Measurements from ENCODE around the gene C11orf21.
"Not testable (repeated sequence)": the region's sequence is repeated elsewhere in the genome, so short reads cannot be mapped to it uniquely, and the experiment has no call there.

C11orf21 gene
- 2.1 to 64.2 (median 25.7) reads per million in 18 experiments for total RNA-seq

DNA sequence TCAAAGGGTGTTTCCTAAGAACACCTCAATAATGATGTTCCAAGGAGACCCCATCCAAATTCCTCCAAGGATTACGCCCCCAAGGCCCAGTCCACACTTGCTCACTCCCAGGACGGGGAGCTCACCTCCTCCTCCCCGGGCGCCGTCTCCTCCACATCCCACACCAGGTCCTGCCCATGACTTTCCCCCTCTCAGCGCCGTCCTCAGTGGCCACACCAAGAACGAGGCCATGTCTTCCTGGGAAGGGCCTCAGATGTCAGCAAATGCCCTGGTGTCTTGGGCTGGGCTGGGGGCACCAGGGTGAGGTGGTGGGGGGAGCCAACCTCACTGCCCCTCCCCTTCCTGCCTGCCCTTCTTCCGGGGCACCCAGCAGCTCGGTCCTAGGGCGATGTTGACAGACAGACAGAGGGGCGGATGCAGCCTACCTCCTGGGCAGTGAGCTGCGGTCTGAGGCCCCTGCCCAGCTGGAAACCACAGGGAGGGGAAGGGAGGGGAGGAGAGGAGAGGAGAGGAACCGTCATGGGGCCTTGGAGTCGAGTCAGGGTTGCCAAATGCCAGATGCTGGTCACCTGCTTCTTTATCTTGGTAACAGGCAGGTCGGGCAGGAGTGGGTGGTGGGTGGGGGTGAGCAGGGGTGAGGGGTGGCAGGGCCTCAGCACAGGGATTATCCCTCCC is at the start of gene C11orf21, which contains the start of gene TSPAN32:
Gene C11orf21 (minus strand): TSS at position 288 of the 675 bp plus-strand sequence. CDS start 110 bp downstream, at position 178.
Gene TSPAN32 (plus strand): TSS at position 383 of the 675 bp plus-strand sequence. CDS start 137 bp downstream, at position 520.
- peak; percentile 92 to 93 for DNase-seq

DNA sequence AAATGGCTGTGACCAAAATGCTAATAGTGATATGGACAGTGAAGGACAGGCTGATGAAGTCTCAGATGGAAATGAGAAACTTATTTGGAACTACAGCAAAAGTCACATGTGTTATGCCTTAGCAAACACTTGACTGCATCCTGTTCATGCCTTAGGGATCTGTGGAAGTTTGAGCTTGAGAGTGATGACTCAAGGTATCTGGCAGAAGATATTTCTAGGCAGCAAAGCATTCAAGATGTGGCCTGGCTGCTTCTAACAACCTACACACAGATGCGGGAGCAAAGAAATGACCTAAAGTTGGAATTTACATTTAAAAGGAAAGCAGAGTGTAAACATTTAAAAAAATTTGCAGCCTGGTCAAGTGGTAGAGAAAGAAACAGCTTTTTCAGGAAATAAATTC is 47.3 kb upstream of the C11orf21 start:
- no peak for DNase-seq

DNA sequence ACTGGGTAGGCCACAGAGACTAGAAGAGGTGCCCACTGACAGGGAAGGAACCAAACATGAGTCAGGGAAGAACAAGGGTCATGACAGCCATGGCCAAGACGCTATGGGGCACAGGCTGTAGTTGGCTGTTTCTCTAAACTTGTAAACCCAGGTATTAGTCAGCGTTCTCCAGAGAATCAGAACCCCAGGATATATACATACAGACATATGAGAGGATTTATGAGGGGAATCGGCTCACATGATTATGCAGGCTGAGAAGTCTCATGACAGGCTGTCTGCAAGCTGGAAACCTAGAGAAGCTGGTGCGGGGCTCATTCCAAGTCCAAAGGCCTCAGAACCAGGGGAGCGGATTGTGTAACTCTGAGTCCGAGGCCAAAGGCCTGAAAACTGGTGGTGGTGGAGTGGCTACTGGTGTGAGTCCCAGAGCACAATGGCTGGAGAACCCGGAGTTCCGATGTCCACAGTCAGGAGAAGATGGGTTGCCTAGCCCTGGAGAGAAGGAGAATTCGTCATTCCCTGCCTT is 45.7 kb upstream of the C11orf21 start:
- DNase-seq = no peak

DNA sequence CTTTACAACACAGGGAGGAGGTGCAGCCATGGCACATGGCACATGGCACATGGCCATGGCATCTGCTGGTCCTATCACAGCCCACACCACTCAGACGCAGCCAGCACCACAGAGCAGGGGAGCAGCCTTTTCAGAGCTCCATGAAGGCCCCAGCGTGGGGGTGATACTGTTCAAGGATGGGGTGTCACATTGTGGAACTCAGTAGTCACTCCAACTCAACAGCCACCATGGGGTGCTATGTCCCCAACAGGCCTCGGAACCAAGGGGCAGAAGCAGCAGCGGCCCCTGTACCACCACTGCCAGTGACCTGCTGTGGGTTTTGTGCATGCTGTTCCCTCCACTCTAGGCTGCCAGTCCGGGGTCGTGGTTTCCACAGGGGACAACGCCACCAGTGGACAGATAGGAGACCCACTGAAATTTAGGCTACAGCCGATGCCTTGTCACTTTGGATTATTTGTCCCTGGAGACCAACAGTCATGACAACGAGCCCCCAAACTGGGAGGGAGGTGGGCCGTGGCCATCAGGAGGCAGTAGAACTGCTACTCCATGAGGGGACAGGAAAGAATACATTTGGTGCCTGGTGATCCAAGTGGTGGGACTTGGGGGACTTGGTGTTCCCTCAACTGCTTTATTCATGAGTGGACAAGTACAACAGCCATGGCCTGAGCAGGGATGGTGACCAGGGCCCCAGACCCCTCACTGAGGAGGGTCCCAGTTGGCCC is 45.0 kb upstream of the C11orf21 start:
- DNase-seq = no peak

DNA sequence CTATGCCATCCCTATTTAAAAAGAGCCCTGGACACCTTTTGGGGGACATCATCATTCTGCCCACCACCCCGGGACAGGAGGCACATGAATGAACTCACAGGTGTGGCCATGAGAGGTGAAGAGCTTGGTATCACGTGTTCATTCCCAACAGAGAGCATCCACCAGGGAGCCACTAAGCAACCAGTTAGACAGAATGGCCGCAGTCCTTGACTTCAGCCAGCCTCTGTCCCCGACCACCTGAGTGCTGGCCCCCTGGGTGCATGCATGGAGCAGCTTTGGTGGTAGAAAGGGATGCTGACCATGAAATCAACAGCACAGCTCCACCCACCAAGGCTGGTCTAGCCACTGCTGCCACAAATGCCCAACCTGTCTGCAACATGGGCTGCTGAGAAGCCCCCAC is 44.3 kb upstream of the C11orf21 start:
- DNase-seq = no peak

DNA sequence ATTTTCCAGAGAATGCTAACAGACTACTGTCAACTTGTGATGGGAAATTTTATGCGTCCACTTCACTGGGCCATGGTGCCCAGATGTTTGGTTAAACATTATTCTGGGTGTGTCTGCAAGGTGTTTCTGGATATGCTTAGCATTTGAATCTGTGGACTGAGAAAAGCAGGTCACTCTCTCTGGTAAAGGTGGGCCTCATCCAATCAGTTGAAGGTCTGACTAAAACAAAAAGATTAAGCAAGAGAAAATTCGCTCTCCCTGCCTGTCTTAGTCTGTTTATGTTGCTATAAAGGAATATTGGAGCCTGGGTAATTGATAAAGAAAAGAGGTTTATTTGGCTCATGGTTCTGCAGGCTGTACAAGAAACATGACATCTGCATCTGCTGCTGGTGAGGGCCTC is 43.3 kb upstream of the C11orf21 start:
- no peak for DNase-seq

DNA sequence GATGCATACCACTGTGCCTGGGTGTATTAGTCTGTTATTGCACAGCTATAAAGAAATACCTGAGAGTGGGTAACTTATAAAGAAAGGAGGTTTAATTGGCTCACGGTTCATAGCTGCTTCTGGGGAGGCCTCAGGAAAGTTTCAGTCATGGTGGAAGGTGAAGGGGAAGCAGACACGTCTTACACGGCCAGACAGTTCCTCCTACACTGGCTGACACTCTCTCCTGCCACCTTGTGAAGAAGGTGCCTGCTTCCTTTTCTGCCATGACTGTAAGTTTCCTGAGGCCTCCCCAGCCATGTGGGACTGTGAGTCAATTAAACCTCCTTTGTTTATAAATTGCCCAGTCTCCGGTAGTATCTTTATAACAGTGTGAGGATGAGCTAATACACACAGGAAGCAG is 41.8 kb upstream of the C11orf21 start:
- DNase-seq = no peak

DNA sequence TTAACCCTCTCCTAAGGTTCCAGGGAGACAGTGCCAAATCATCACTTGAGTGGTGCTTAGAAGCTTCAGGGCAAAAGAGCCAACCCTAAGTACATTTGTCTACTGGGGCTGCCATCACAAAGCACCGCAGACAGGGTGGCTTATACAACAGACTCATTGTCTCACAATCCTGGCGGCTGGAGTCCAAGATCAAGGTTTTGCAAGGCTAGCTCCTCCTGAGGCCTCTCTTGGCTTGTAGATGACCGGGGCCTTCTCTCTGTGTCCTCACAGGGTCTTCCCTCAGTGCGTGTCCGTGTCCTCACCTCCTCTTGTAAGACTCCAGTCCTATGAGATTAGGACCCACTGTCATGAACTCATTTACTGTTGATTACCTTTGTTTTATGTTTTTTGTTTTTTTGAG is 41.3 kb upstream of the C11orf21 start:
- no peak for DNase-seq

DNA sequence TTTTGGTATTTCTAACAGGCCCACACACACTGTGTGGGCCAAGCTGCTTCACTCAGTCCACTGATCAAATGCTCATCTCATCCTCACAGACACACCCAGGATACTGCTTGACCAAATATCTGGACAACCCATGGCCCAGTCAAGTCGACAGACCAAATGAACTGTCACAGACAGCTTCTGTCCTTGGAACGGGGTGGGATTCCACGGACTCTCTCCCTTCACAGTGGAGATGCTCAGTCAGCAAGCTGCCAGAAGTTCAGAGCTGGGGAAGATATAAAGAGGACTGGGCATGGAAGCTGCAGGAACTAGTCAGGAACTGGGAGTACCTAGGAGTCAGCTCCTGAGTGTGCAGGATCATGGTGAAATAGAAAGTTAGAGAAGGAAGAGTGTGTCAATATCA is 40.8 kb upstream of the C11orf21 start:
- DNase-seq = no peak

DNA sequence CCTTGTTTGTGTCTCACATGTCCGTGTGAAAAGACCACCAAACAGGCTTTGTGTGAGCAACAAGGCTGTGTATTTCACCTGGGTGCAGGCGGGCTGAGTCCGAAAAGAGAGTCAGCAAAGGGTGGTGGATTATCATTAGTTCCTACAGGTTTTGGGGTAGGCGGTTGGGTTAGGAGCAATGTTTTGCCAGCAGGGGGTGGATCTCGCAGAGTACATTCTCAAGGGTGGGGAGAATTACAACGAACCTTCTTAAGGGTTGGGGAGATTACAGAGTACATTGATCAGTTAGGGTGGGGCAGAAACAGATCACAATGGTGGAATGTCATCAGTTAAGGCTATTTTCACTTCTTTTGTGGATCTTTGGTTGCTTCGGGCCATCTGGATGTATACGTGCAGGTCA is 37.0 kb upstream of the C11orf21 start:
- not testable (repeated sequence) for DNase-seq

DNA sequence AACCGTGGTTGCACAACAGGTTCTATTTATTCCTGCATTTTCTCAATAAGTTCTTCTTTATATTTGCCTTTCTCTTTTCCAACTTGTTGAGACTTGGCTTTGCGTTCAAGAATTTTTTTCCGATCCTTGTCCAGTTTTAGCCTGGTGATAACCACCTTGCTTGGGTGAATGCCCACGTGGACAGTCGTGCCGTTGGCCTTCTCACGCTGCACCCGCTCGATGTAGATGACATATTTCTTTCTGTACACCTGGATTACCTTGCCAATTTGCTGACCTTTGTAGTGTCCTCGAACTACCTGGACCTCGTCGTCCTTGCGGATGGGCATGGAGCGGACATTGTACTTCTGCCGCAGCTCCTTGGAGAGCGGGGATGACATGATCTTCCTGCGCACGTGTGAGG is 33.6 kb upstream of the C11orf21 start:
- DNase-seq = not testable (repeated sequence)

DNA sequence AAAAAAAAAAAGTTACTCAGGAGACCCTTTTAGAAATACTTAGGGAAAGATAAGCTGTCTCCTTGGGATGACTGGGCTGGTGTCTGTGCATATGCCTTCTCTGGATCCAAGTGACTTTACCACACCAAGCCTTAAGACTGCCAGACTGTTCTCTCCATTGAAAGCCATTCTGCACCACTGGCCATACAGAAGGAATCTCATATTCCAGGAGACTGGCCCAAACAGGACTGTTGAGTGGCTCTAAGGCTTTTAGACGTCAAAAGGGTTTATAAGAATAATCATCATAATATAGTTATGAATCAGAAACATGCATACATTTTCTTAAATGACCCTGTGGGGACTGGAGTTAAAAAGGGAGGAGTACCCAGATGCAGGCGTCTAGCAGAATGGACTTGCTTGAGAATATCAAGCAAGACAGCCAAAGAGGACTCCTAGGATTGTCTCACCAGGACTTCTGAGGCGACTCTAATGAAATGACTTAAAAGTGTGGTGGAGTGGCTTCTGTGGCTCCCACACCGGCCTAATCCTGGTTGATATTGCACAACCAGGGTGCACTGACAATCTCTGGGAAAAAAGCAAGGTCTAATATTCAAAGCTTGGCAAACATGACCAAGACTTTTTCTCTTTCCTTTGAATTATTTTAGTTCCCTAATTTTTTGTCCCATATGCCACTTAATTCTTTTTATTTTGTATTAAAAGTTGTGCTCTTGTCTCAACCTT is 31.9 kb upstream of the C11orf21 start:
- DNase-seq = not testable (repeated sequence)

DNA sequence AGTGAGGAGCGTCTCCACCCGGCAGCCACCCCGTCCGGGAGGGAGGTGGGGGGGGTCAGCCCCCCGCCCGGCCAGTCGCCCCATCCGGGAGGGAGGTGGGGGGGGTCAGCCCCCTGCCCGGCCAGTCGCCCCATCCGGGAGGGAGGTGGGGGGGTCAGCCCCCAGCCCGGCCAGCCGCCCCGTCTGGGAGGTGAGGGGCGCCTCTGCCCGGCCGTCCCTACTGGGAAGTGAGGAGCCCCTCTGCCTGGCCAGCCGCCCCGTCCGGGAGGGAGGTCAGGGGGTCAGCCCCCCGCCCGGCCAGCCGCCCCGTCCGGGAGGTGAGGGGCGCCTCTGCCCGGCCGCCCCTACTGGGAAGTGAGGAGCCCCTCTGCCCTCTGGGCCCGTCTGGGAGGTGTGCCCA is 30.9 kb upstream of the C11orf21 start:
- DNase-seq = not testable (repeated sequence)

DNA sequence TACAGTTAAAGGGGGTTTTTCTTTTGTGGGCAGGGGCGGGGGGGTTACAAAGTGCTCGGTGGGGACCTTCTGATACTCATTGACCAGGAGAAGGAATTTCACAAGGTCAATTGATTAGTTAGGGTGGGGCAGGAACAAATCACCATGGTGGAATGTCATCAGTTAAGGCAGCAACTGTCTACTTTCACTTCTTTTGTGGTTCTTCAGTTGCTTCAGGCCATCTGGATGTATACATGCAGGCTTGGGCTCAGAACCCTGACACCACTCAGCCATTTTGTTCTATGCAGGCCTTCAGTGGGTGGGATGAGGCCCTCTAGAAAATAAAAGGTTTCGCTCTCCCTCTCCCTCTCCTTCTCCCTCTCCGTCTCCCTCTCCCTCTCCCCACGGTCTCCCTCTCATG is 29.7 kb upstream of the C11orf21 start:
- no peak for DNase-seq

DNA sequence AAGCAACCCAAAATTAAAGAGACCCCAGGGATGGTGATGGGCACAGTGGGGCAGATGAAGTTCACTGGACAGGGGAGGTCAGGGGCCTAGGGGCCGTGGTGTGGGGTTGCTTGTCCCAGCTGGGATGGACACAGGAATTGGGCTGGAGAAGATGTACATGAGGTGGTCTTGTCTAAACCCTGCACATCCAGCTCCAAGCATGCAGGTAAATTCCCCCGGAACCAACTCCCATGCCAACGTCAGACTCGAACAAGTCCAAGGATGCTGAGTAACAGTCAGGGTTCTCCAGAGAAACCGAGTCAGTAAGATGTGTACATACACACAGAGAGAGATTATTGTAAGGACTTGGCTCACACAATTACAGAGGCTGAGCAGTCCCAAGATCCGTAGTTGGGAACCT is 29.0 kb upstream of the C11orf21 start:
- no peak for DNase-seq

DNA sequence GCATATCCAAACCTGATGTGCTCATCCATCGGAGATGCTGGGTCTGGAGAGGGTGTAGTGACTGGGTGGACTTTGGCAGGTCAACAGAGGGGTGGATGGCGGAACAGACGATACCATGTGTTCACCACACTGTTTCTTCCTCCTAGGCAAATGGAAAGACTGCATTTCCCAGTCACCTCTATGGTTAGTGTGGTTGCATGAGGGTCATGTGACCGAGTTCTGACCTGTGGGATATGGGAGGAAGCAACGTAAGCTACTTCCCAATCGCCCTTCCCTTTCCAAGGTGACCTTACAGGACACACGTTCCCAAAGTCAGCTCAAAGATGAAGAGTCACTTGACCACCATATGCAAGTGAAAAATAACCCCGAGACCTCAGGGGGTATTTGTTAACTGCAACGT is 27.8 kb upstream of the C11orf21 start:
- DNase-seq = no peak

DNA sequence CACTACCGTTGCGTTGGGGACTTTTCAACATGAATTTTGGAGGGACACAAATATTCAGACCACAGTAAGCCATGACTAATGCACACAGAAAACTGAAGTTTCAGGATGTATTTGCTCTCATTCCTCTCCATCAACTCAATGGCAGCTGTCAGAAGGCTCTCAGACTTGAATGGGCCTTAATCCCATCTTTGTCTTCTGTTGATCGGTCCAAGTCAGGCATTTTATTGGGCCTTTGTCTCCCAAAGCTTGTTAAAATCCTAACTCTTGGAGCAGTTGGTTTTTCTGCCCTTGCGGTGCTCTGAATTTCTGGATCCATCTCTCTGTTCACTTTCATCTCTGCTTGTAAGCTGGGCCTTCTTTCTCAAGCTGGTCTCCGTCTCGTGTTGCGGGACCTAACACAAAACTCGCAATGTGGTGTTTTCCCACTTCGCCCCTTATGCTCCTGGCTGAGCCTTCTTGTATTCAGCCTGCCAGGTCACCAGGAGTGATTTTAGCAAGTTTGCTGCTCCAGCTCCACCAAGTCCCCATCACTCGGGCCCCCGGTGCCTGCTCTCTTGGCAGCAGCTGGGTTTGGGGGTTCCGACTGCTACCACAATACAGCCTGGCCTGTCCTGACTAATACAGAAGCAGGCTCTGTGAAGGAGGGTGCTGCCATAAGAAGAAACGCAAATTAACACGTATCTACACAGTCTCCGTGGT is 27.1 kb upstream of the C11orf21 start:
- DNase-seq = no peak

DNA sequence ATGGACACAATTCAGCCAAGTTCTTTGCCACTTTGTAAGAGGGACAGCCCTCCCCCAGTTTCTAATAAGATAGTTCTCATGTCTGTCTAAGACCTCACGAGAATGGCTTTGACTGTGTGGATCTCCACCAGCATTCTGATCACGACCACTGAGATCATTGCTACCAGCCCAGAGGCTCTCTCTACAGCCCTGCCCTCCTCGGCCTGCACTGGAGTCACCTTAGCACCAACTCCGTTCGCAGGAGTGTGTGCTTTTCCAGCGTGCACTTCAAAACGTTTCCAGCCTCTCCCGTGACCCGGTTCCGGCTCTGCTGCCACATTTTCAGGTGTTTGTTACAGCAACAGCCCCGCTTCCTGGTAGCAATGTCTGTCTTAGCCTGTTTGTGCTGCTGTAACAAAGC is 26.3 kb upstream of the C11orf21 start:
- DNase-seq = no peak

DNA sequence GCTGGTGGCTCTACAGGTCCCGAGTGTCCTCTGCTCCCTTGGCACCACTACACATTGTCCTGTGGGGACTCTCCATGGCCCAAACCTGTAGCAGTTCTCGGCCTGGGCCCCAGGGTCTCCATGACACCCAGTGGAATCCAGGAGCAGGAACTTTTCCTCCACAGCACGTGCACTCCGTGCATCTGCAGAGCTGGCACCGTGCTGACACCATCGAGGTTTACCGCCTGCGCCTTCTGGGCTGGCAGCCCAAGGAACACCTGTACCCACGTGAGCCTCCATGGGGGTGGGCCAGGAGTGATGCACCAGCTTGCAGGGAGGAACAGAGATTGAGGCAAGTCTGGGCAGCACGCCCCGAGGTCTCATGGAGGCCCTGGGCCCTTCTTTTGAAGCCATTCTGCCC is 25.3 kb upstream of the C11orf21 start:
- DNase-seq = no peak

DNA sequence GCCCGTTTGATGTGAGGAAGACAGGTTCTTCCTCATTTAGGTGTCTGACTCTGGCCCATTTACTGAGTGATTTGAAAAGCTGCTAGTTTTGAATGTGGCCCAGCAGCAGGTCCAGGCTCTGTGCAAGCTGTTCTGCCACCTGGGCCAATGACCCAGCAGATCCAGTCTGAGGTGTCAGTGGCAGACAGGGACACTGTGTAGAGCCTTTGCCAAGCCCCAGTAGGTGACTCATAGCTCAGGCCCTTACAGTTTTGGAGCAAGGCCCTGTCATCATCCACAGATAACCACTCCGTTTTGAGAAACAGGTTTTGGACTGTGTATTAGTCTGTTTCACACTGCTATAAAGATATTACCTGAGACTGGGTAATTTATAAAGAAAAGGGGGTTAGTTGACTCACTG is 24.0 kb upstream of the C11orf21 start:
- DNase-seq = no peak

DNA sequence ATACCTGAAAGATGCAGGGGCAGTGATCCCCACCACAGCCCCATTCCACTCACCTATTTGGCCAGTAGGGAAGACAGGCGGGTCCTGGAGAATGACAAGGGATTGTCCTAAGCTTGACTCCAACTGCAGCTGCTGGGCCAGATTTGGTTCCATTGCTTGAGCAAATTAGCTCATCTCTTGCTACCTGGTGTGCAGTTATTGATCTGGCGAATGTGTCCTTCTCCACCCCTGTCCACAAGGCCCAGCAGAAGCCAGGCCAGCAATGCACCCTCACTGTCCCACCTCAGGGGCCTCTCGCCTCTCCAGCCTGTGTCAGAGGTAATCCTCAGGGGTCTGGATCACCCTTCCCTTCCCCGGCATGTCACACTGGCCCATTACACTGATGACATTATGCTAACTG is 23.4 kb upstream of the C11orf21 start:
- no peak for DNase-seq

DNA sequence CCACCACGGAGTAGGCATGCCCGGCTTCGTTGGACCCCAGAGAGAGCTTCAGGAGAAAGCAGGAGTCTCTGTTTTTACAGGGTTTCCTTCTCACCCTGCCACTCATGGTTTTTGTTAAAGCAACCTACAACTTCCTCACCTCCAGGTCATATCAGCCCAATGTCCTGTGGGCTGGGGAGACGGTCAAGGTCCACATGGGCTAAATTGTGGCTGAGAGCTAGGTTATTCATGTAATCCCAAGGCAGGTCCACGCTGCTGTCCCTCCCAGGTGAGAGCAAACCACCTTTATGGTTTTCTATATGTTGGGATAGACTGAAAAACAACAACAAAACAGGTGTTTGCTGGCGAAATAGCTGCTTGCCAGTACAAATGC is 19.6 kb upstream of the C11orf21 start:
- no peak for DNase-seq
